HepG2 (cell line): ENCODE results near the gene TBC1D5. TPM values are rescaled to one million over a fixed set of nuclear protein-coding genes. Genes with fewer than 3 reads are reported as not detected.

ENCODE experiments used
- ATAC-seq: fragments of 200-7000 bp; cut with Tn5 transposase; 3 replicates; pipeline ENCODE4 v1.9.1; 2020; ENCODE audit warnings: mild to moderate bottlenecking, moderate library complexity
- BruUV-seq: library from RNA; stranded (reverse); fragments of 400-500 nt; replicated peaks from 2 replicates; lab custom pipeline; 2021; lab: Mats Ljungman, UMichigan
- CTCF ChIA-PET: fragments of 300-600 bp; formaldehyde crosslinking; extraction: SDS; loops from one replicate; lab custom pipeline; 2021; ENCODE audit warnings: low total read pairs, inconsistent platforms, low intra/inter-chr PET ratio; lab: Yijun Ruan, JAX
- POLR2A ChIA-PET: fragments of 350-600 bp; sonication (Branson Sonifier 250); formaldehyde crosslinking; loops from one replicate; lab custom pipeline; 2020; ENCODE audit warnings: antibody characterized with exemption, inconsistent platforms; lab: Yijun Ruan, JAX
- DNase-seq: peaks from one replicate; pipeline ENCODE4 v3.0.0-alpha.2; 2015; ENCODE audit warnings: low spot score
- FAIRE-seq: peaks from 3 replicates; lab custom pipeline; 2011; peaks lifted over from hg19 to GRCh38; lab: Jason Lieb, UNC
- H2AFZ ChIP-seq: one replicate; pipeline ENCODE4 v1.6.1; 2011; ENCODE audit warnings: low read length, inconsistent platforms
- H3K27ac ChIP-seq: fragments of 300-600 bp; 3 replicates; pipeline ENCODE4 v1.8.0; 2011; ENCODE audit warnings: mixed run types, mild to moderate bottlenecking, mixed read lengths, low read length, inconsistent platforms; ENCODE audit not compliant: insufficient read depth; ENCODE audit errors: extremely low read length
- H3K27me3 ChIP-seq, 2 experiments: fragments of 200-600 bp in 1 of 2; 2 replicates in 1 of 2; 3 replicates in 1 of 2; pipeline versions ENCODE4 v1.6.0 to v1.8.0; 2011; ENCODE audit warnings: low read length in 2 of 2, mild to moderate bottlenecking in 2 of 2, moderate library complexity in 2 of 2, inconsistent platforms in 1 of 2; ENCODE audit not compliant: insufficient read depth in 2 of 2, control insufficient read depth in 1 of 2
- H3K36me3 ChIP-seq, 2 experiments: fragments of 200-600 bp in 1 of 2; replicated peaks in 1 of 2; 2 replicates in 1 of 2; 3 replicates in 1 of 2; pipeline versions ENCODE4 v1.5.1 to v1.8.0; 2011; ENCODE audit warnings: low read length in 2 of 2, inconsistent platforms in 1 of 2; ENCODE audit not compliant: insufficient read depth in 2 of 2, control insufficient read depth in 1 of 2
- H3K4me1 ChIP-seq: 2 replicates; pipeline ENCODE4 v1.5.1; 2012; ENCODE audit warnings: low read length, inconsistent platforms; ENCODE audit not compliant: insufficient read depth
- H3K4me2 ChIP-seq: 2 replicates; pipeline ENCODE4 v1.6.0; 2011; ENCODE audit warnings: low read depth, low read length, inconsistent platforms
- H3K4me3 ChIP-seq, 3 experiments: fragments of 200-600 bp in 1 of 3; sonication (generic), shearing (Covaris generic) in 1 of 3; replicated peaks in 1 of 3; 2 replicates each; pipeline ENCODE4 v1.5.1; 2011 to 2016; ENCODE audit warnings: low read length in 3 of 3, inconsistent platforms in 2 of 3, low read depth in 2 of 3, mild to moderate bottlenecking in 2 of 3, control low read depth in 1 of 3, mixed read lengths in 1 of 3; ENCODE audit not compliant: insufficient read depth in 1 of 3
- H3K79me2 ChIP-seq: one replicate; pipeline ENCODE4 v1.6.1; 2011; ENCODE audit warnings: low read length, inconsistent platforms; ENCODE audit not compliant: insufficient read depth
- H3K9ac ChIP-seq: 2 replicates; pipeline ENCODE4 v1.6.0; 2011; ENCODE audit warnings: mild to moderate bottlenecking, low read depth, low read length, inconsistent platforms; ENCODE audit not compliant: insufficient read depth
- H3K9me3 ChIP-seq: 2 replicates; pipeline ENCODE4 v1.5.1; 2012; ENCODE audit warnings: mild to moderate bottlenecking, low read length
- H4K20me1 ChIP-seq: 2 replicates; pipeline ENCODE4 v1.6.0; 2011; ENCODE audit warnings: inconsistent platforms, mild to moderate bottlenecking, low read length, moderate library complexity; ENCODE audit not compliant: insufficient read depth
- ETS1 ChIP-seq: sonication (generic); formaldehyde crosslinking; IDR thresholded peaks from 2 replicates; pipeline ENCODE4 v1.4.0; 2020; ENCODE audit warnings: missing genetic modification reagents
- KLF16 ChIP-seq, 2 experiments: sonication (generic) in 1 of 2; formaldehyde crosslinking in 1 of 2; IDR thresholded peaks; 2 replicates each; pipeline versions ENCODE4 v1.6.1 to v1.8.0; 2016 to 2023; ENCODE audit warnings: missing genetic modification reagents in 2 of 2, missing compliant biosample characterization in 1 of 2
- POLR2A ChIP-seq, 2 experiments: IDR thresholded peaks; 2 replicates each; pipeline ENCODE4 v1.6.1; 2011; ENCODE audit warnings: low read depth in 2 of 2, low read length in 2 of 2, mild to moderate bottlenecking in 1 of 2, moderate library complexity in 1 of 2; ENCODE audit not compliant: insufficient read depth in 1 of 2
- RBM39 ChIP-seq: fragments of 200-400 bp; formaldehyde crosslinking; IDR thresholded peaks from one replicate; pipeline ENCODE4 v1.6.1; 2018; ENCODE audit warnings: antibody characterized with exemption, mild to moderate bottlenecking, low read depth, low read length; ENCODE audit not compliant: poor library complexity, severe bottlenecking
- SP1 ChIP-seq, 2 experiments: fragments of 450-650 bp in 1 of 2; sonication (generic) in 1 of 2; formaldehyde crosslinking in 1 of 2; IDR thresholded peaks; 2 replicates each; pipeline versions ENCODE4 v1.4.0 to v1.6.1; 2016 to 2020; ENCODE audit warnings: missing genetic modification reagents in 1 of 2
- TBX2 ChIP-seq: sonication (generic); formaldehyde crosslinking; IDR thresholded peaks from 2 replicates; pipeline ENCODE4 v1.5.0; 2020; ENCODE audit warnings: missing genetic modification reagents, mild to moderate bottlenecking, borderline replicate concordance
- ZBTB21 ChIP-seq: sonication (generic); formaldehyde crosslinking; IDR thresholded peaks from 2 replicates; pipeline ENCODE4 v1.4.0; 2020; ENCODE audit warnings: missing genetic modification reagents
- ZBTB44 ChIP-seq: sonication (generic); formaldehyde crosslinking; IDR thresholded peaks from 2 replicates; pipeline ENCODE4 v1.4.0; 2020; ENCODE audit warnings: missing genetic modification reagents
- ZNF12 ChIP-seq: sonication (generic); formaldehyde crosslinking; IDR thresholded peaks from 2 replicates; pipeline ENCODE4 v1.5.0; 2020; ENCODE audit warnings: missing genetic modification reagents
- ZNF292 ChIP-seq: sonication (generic); formaldehyde crosslinking; IDR thresholded peaks from 2 replicates; pipeline ENCODE4 v1.8.1; 2022; ENCODE audit warnings: mild to moderate bottlenecking, low read depth, missing genetic modification reagents, borderline replicate concordance
- ZNF44 ChIP-seq: sonication (generic); formaldehyde crosslinking; IDR thresholded peaks from 2 replicates; pipeline ENCODE4 v1.5.1; 2020; ENCODE audit warnings: mild to moderate bottlenecking, missing genetic modification reagents
- ZNF607 ChIP-seq: sonication (generic); formaldehyde crosslinking; IDR thresholded peaks from 2 replicates; pipeline ENCODE4 v1.5.1; 2020; ENCODE audit warnings: missing genetic modification reagents, mild to moderate bottlenecking, borderline replicate concordance
- ZNF678 ChIP-seq: sonication (generic); formaldehyde crosslinking; IDR thresholded peaks from 2 replicates; pipeline ENCODE4 v1.4.0; 2020; ENCODE audit warnings: mild to moderate bottlenecking, missing genetic modification reagents
- ZNF780A ChIP-seq: sonication (generic); formaldehyde crosslinking; IDR thresholded peaks from 2 replicates; pipeline ENCODE4 v1.8.0; 2022; ENCODE audit warnings: mild to moderate bottlenecking, missing genetic modification reagents, moderate library complexity
- ZSCAN29 ChIP-seq: sonication (generic); formaldehyde crosslinking; conservative IDR thresholded peaks from 2 replicates; pipeline ENCODE4 v1.4.0; 2020; ENCODE audit warnings: mild to moderate bottlenecking, missing genetic modification reagents
- in situ Hi-C: cut with HindIII; loops from 2 replicates; pipeline ENCODE4 v1.10.0; 2017; ENCODE audit warnings: low pct_unique_long_range_greater_than_20kb; ENCODE audit not compliant: extremely low pct_ligation_motif_present
- intact Hi-C: fragments of 100-400 bp; cut with micrococcal nuclease; formaldehyde crosslinking; loops from one replicate; pipeline ENCODE4 v1.10.0; 2022; ENCODE audit not compliant: unreplicated experiment
- polyA plus RNA-seq, 8 experiments: library from polyadenylated mRNA; depleted of rRNA in 3 of 8; stranded (reverse) in 7 of 8; unstranded in 1 of 8; fragments of >200 nt; fragmentation: Illumina TruSeq in 4 of 8; extraction: Trizol in 4 of 8; gene quantifications; 2 replicates each; pipeline versions ENCODE4 v1.2.1 to v1.2.3, GENCODE V29; 2011 to 2016; ENCODE audit warnings: low read depth in 4 of 8, missing spikeins in 1 of 8, mixed read lengths in 1 of 8; ENCODE audit not compliant: insufficient read depth in 1 of 8
- total RNA-seq, 5 experiments: library from RNA; depleted of rRNA; stranded (reverse); fragments of >200 nt; fragmentation: Illumina TruSeq; extraction: Trizol; gene quantifications; 2 replicates each; pipeline ENCODE4 v1.2.3, GENCODE V29; 2016; ENCODE audit warnings: low read depth in 1 of 5

TBC1D5 gene
- total and polyA plus RNA-seq, 2 of the 13 experiments (the other 11 are each of a cell fraction or from before 2014, with no cell fraction given), result 19.2 to 33.3 TPM

- Histone ChIP-seq H3K4me2 (no peak overlapping the region), H3K4me3 (no peak overlapping the region), H4K20me1 (no peaks in the 10 kb centered on the region), H3K4me1 (no peaks in the 10 kb centered on the region), H3K27me3 (no peaks in the 10 kb centered on the region), H3K27ac (no peak overlapping the region), H3K79me2 (no peaks in the 10 kb centered on the region), H3K9ac (no peak overlapping the region), H3K9me3 (peaks cover 9% of the 10 kb centered on the region), H3K36me3 (peaks cover 0 to 8% of the 10 kb centered on the region in 2 experiments; a peak in 1 of 5 replicates)
- ATAC-seq, result no peak
- DNase-seq, result no peak
- ChIA-PET POLR2A (no interaction called here), CTCF (no interaction called here)
- no peak for FAIRE-seq
- no TSS peak for BruUV-seq
- TF ChIP-seq ETS1 (CRISPR knock-in tag) (no peak), ZNF678 (no peak), SP1 (IDR thresholded peaks at IDR 0.05) (no peak), SP1 (CRISPR knock-in tag; IDR thresholded peaks at IDR 0.05) (no peak), ZNF780A (CRISPR knock-in tag) (no peak), KLF16 (CRISPR knock-in tag; IDR thresholded peaks at IDR 0.05) (no peak), ZBTB21 (CRISPR knock-in tag) (no peak), ZNF44 (CRISPR knock-in tag) (no peak), ZBTB44 (CRISPR knock-in tag) (no peak), ZNF292 (CRISPR knock-in tag) (no peak), ZNF607 (CRISPR knock-in tag) (no peak), POLR2A (IDR thresholded peaks at IDR 0.05; ENCODE audit: insufficient read depth in 1 of 2, low read depth in 2 of 2, low read length in 2 of 2) (no peak), TBX2 (CRISPR knock-in tag) (no peak), RBM39 (no peak), ZSCAN29 (CRISPR knock-in tag) (no peak), ZNF12 (no peak)
- TF ChIP-seq, all 625 proteins: peak for 0
- intact Hi-C loops (no loop called here), in situ Hi-C loops (no loop called here)
- no peak overlapping the region for H2AFZ ChIP-seq
These were observed 535.4 kb downstream of the TBC1D5 start for GRCh38 chr3:17207019-17207418.
